ENCODE data around the gene TFPI. TPM values are rescaled to one million over a fixed set of nuclear protein-coding genes. Genes with fewer than 3 reads are reported as not detected.
"Not testable (repeated sequence)": the region's sequence is repeated elsewhere in the genome, so short reads cannot be mapped to it uniquely, and the experiment has no call there.

TFPI gene
- total and polyA plus RNA-seq, 3 experiments from 2014 or later: not detected

DNA sequence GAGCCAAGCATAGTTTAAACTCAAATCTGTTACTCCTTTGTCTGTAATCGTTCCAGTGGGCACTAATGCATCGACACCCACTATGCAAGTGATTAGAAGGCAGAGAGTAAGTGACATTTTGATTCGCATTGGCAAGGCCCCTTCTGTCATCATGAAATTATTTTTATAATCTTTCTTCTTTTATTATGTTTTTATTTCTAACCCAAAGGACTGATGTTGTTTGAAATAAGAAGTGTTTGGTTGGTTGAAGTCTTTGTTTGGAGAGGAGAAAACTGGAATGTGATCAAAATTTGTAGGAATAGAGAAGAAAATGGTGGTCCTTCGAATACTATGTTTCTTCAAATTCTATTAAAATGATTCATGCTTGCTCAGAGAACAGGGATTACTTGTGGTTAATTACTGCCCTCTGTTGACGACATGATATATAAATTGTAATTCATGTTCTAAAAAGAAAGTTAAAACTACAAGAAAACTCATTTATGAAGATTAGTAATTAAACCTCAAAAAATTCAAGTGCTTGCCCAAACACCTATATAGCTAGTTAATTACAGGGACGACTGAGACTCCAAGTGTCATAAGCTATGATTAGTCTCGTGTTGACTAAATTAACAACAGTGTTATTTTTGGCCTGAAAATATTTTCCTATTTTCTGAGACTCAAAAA lies 26.4 kb upstream of the TFPI start:
- no peaks in the 10 kb centered on the region for H3K9me3 ChIP-seq (ENCODE audit: low read length)
- H3K36me3 ChIP-seq (ENCODE audit: insufficient read depth, low read length): no peaks in the 10 kb centered on the region
- H3K27ac Mint-ChIP-seq: no peak overlapping the region
- CTCF ChIA-PET: interaction anchor here (0.9 kb wide), 1 partner anchor 1832 kb away, joined by 3 read pairs; no protein-coding TSS in a partner anchor
- no peak for DNase-seq
- no peak overlapping the region for H3K27ac ChIP-seq (ENCODE audit: low read depth, low read length)
- POLR2A ChIA-PET: no interaction called here
- H3K9me3 Mint-ChIP-seq: no peaks in the 10 kb centered on the region
- H3K4me1 ChIP-seq (ENCODE audit: insufficient read depth, low read length): no peaks in the 10 kb centered on the region
- H3K27me3 Mint-ChIP-seq: no peaks in the 10 kb centered on the region
- H3K4me3 ChIP-seq (ENCODE audit: low read length): no peak overlapping the region
- no peak overlapping the region for H3K4me3 Mint-ChIP-seq
- H3K27me3 ChIP-seq (ENCODE audit: insufficient read depth, low read length, poor library complexity, severe bottlenecking): no peaks in the 10 kb centered on the region
- H3K36me3 Mint-ChIP-seq: no peaks in the 10 kb centered on the region
- peaks cover 0 to 3% (median 3%) of the 10 kb centered on the region in 3 donors for H3K4me1 Mint-ChIP-seq

DNA sequence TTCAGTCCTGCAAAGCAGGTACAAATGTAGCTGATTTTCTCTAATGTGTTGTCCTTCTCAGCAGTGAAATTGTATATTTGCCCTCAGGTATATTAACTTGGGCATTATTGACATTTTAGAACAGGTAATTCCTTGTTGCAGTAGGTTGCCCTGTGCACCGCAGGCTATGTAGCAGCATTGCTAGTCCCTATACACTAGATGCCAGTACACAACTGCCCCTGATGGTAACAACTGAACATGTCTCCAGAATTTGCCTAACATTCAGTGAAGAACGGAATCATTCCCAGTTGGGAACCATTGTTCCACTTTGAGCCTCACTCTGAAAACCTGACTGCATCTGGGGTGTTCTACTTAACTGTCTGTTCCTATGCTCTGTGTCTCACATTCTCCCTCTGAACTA lies 23.1 kb upstream of the TFPI start:
- Mint-ChIP-seq H3K36me3 (no peaks in the 10 kb centered on the region), H3K4me3 (no peak overlapping the region), H3K27ac (no peak overlapping the region), H3K4me1 (peaks cover 0 to 3% (median 3%) of the 10 kb centered on the region in 3 donors), H3K27me3 (no peaks in the 10 kb centered on the region), H3K9me3 (peaks cover 0 to 4% (median 3%) of the 10 kb centered on the region in 5 donors)
- DNase-seq: no peak
- CTCF ChIA-PET: no interaction called here
- Histone ChIP-seq H3K4me3 (ENCODE audit: low read length) (no peak overlapping the region), H3K4me1 (ENCODE audit: insufficient read depth, low read length) (no peaks in the 10 kb centered on the region), H3K27me3 (ENCODE audit: insufficient read depth, low read length, poor library complexity, severe bottlenecking) (no peaks in the 10 kb centered on the region), H3K9me3 (ENCODE audit: low read length) (no peaks in the 10 kb centered on the region), H3K36me3 (ENCODE audit: insufficient read depth, low read length) (no peaks in the 10 kb centered on the region), H3K27ac (ENCODE audit: low read depth, low read length) (no peak overlapping the region)
- POLR2A ChIA-PET: no interaction called here

DNA sequence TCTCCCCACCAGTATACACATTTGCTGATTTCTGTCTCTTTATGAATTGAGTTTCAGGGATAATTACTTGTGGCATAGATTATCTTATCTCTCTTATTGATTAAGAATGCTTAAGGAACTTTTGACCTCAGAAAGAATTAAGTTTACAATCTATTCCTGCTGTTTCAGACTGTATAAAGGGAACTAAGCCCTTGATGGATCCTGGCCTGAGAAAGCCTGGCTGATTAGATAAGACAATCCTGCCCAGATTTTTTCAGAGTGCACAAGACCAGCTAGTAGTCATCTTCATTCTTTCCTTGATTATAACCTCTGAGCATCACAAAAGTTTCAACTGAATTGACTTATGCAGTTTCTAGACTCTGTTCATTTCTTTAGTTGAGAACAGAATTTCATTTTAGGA lies 22.7 kb upstream of the TFPI start:
- H3K36me3 ChIP-seq (ENCODE audit: insufficient read depth, low read length): no peaks in the 10 kb centered on the region
- H3K27ac ChIP-seq (ENCODE audit: low read depth, low read length): no peak overlapping the region
- ChIA-PET POLR2A (no interaction called here), CTCF (no interaction called here)
- no peak for DNase-seq
- H3K27me3 ChIP-seq (ENCODE audit: insufficient read depth, low read length, poor library complexity, severe bottlenecking): no peaks in the 10 kb centered on the region
- no peaks in the 10 kb centered on the region for H3K4me1 ChIP-seq (ENCODE audit: insufficient read depth, low read length)
- H3K4me3 ChIP-seq (ENCODE audit: low read length): no peak overlapping the region
- H3K36me3 Mint-ChIP-seq: no peaks in the 10 kb centered on the region
- H3K9me3 ChIP-seq (ENCODE audit: low read length): no peaks in the 10 kb centered on the region
- peaks cover 0 to 3% (median 3%) of the 10 kb centered on the region in 3 donors for H3K4me1 Mint-ChIP-seq
- no peak overlapping the region for H3K27ac Mint-ChIP-seq
- no peaks in the 10 kb centered on the region for H3K27me3 Mint-ChIP-seq
- peaks cover 0 to 5% (median 4%) of the 10 kb centered on the region in 5 donors for H3K9me3 Mint-ChIP-seq
- H3K4me3 Mint-ChIP-seq: no peak overlapping the region

DNA sequence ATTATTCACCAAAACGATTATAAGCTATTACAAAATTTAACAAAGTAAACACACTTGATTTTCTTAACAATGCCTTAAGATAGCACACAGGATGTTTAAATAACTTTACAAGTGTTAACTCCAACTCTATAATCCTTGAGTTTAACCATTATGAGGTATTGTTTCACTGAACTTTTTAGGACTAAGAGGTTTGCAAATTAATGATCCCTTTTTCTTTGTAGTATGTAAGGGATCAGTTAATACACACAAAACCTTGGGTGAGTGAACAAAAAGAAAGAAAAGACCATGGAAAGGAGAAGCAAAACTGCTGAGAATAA lies 21.5 kb upstream of the TFPI start:
- CTCF ChIA-PET: no interaction called here
- Mint-ChIP-seq H3K36me3 (no peaks in the 10 kb centered on the region), H3K9me3 (peaks cover under 1 to 5% (median 4%) of the 10 kb centered on the region in 5 donors), H3K4me1 (no peaks in the 10 kb centered on the region), H3K27me3 (no peaks in the 10 kb centered on the region), H3K4me3 (no peak overlapping the region), H3K27ac (peak overlapping the region in 1 of 8 donors; percentile 70)
- Histone ChIP-seq H3K27ac (ENCODE audit: low read depth, low read length) (no peak overlapping the region), H3K36me3 (ENCODE audit: insufficient read depth, low read length) (no peaks in the 10 kb centered on the region), H3K4me1 (ENCODE audit: insufficient read depth, low read length) (no peaks in the 10 kb centered on the region), H3K4me3 (ENCODE audit: low read length) (no peak overlapping the region), H3K27me3 (ENCODE audit: insufficient read depth, low read length, poor library complexity, severe bottlenecking) (no peaks in the 10 kb centered on the region), H3K9me3 (ENCODE audit: low read length) (no peaks in the 10 kb centered on the region)
- no peak for DNase-seq
- POLR2A ChIA-PET: no interaction called here

DNA sequence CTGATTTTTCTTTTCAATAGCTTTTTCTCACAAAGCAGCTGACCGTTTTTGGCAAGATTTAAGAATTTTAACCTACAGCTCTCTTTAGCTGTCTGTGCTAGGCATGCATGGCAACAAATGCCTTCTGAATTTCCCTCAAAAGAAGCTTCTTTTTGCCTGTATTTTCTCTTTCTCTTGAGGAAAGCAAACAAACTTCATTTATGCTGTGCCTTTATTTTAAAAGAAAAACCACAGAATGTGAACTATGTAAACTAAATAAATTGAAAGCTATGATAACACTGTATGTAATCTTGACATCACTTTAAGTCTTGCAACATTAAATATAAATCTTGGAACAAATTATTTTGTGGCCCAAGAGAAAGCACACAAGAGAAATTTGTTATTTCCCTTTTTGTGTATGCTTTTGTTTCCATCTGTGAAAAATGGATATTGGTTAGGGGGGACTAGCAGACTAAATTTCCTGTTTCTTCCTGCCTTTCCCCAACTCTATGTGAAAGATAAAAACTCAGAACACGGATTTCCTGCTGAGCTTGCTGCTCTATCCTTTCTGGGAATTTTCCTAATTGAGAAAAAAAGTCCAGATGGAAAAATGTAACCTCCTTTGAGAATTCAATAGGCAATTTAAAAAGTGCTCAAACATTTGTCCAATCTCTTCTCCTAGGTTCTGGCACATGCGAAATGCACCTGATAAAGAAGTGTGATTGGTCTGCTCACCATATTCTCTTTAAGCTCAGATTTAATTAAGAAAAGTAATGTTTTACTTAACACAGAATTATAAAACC lies 20.9 kb upstream of the TFPI start:
- no peak overlapping the region for H3K27ac ChIP-seq (ENCODE audit: low read depth, low read length)
- Mint-ChIP-seq H3K27me3 (no peaks in the 10 kb centered on the region), H3K4me1 (no peaks in the 10 kb centered on the region), H3K27ac (no peak overlapping the region), H3K36me3 (no peaks in the 10 kb centered on the region), H3K9me3 (peaks cover 4 to 6% (median 5%) of the 10 kb centered on the region in 5 donors), H3K4me3 (no peak overlapping the region)
- H3K4me3 ChIP-seq (ENCODE audit: low read length): no peak overlapping the region
- POLR2A ChIA-PET: no interaction called here
- CTCF ChIA-PET: no interaction called here
- H3K36me3 ChIP-seq (ENCODE audit: insufficient read depth, low read length): no peaks in the 10 kb centered on the region
- H3K9me3 ChIP-seq (ENCODE audit: low read length): no peaks in the 10 kb centered on the region
- DNase-seq: no peak
- H3K27me3 ChIP-seq (ENCODE audit: insufficient read depth, low read length, poor library complexity, severe bottlenecking): no peaks in the 10 kb centered on the region
- H3K4me1 ChIP-seq (ENCODE audit: insufficient read depth, low read length): no peaks in the 10 kb centered on the region

DNA sequence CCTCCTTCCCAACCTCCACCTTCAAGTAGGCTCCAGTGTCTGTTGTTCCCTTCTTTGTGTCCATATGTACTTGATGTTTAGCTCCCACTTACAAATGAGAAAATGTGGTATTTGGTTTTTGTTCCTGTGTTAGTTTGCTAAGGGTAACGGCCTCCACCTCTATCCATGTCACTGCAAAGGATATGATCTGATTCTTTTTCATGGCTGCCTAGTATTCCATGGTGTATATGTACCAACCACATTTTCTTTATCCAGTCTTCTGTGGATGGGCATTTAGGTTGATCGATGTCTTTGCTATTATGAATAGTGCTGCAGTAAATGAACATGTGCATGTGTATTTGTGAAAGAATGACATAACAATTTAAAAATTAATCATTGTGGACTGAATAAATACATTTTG lies 19.5 kb upstream of the TFPI start:
- Histone ChIP-seq H3K9me3 (ENCODE audit: low read length) (no peaks in the 10 kb centered on the region), H3K36me3 (ENCODE audit: insufficient read depth, low read length) (no peaks in the 10 kb centered on the region), H3K27ac (ENCODE audit: low read depth, low read length) (no peak overlapping the region), H3K4me1 (ENCODE audit: insufficient read depth, low read length) (no peaks in the 10 kb centered on the region), H3K4me3 (ENCODE audit: low read length) (no peak overlapping the region), H3K27me3 (ENCODE audit: insufficient read depth, low read length, poor library complexity, severe bottlenecking) (no peaks in the 10 kb centered on the region)
- Mint-ChIP-seq H3K27me3 (no peaks in the 10 kb centered on the region), H3K36me3 (no peaks in the 10 kb centered on the region), H3K27ac (no peak overlapping the region), H3K4me3 (no peak overlapping the region), H3K4me1 (no peaks in the 10 kb centered on the region), H3K9me3 (peaks cover 4 to 8% (median 5%) of the 10 kb centered on the region in 5 donors)
- DNase-seq: no peak
- ChIA-PET CTCF (no interaction called here), POLR2A (no interaction called here)

DNA sequence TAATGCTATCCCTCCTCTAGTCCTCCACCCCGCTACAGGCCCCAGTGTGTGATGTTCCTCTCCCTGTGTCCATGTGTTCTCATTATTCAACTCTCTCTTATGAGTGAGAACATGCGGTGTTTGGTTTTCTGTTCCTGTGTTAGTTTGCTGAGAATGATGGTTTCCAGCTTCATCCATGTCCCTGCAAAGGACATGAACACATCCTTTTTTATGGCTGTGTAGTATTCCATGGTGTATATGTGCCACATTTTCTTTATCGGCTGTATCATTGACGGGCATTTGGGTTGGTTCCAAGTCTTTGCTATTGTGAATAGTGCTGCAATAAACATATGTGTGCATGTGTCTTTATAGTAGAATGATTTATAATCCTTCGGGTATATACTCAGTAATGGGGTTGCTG lies 17.8 kb upstream of the TFPI start:
- H3K36me3 ChIP-seq (ENCODE audit: insufficient read depth, low read length); H3K4me3 ChIP-seq (ENCODE audit: low read length); H3K4me1 ChIP-seq (ENCODE audit: insufficient read depth, low read length); H3K27ac Mint-ChIP-seq; H3K4me3 Mint-ChIP-seq; CTCF ChIA-PET; H3K9me3 ChIP-seq (ENCODE audit: low read length); H3K36me3 Mint-ChIP-seq; H3K27ac ChIP-seq (ENCODE audit: low read depth, low read length); DNase-seq; H3K4me1 Mint-ChIP-seq; H3K27me3 ChIP-seq (ENCODE audit: insufficient read depth, low read length, poor library complexity, severe bottlenecking); POLR2A ChIA-PET; H3K27me3 Mint-ChIP-seq; H3K9me3 Mint-ChIP-seq: not testable (repeated sequence)

DNA sequence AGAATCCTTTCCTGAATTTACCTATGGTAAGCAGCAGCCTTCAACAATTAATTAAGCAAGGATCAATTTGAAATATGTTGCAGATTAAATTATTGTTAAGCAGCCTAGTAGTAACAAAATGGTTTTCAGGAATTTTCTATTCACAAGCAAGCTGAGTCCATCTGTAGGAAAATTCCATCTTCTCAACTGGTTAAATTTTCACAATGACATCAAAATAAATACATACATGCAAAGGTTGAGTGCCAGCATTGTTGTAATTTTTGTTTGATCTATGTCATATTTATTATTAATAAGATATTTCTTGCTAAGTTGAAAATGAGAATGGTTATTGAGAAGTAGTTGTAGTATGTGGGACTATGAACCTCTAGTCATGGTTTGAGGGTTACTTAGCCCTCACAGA lies 15.3 kb upstream of the TFPI start:
- H3K27ac Mint-ChIP-seq: no peak overlapping the region
- H3K36me3 Mint-ChIP-seq: no peaks in the 10 kb centered on the region
- peaks cover 4 to 8% (median 6%) of the 10 kb centered on the region in 5 donors for H3K9me3 Mint-ChIP-seq
- Histone ChIP-seq H3K27me3 (ENCODE audit: insufficient read depth, low read length, poor library complexity, severe bottlenecking) (no peaks in the 10 kb centered on the region), H3K27ac (ENCODE audit: low read depth, low read length) (no peak overlapping the region), H3K4me1 (ENCODE audit: insufficient read depth, low read length) (no peaks in the 10 kb centered on the region), H3K36me3 (ENCODE audit: insufficient read depth, low read length) (no peaks in the 10 kb centered on the region), H3K9me3 (ENCODE audit: low read length) (no peaks in the 10 kb centered on the region), H3K4me3 (ENCODE audit: low read length) (no peak overlapping the region)
- H3K4me3 Mint-ChIP-seq: no peak overlapping the region
- ChIA-PET POLR2A (no interaction called here), CTCF (no interaction called here)
- no peak for DNase-seq
- H3K27me3 Mint-ChIP-seq: no peaks in the 10 kb centered on the region
- H3K4me1 Mint-ChIP-seq: no peaks in the 10 kb centered on the region

All from CD8-positive, alpha-beta memory T cell (primary cell).